ENCODE measurements around the gene TNXB. TPM values are rescaled to one million over a fixed set of nuclear protein-coding genes. Genes with fewer than 3 reads are reported as not detected.
"Not testable (repeated sequence)": the region's sequence is repeated elsewhere in the genome, so short reads cannot be mapped to it uniquely, and the experiment has no call there.

The TNXB gene
- total RNA-seq, 1 donor from 2014 or later = 130 TPM

DNA sequence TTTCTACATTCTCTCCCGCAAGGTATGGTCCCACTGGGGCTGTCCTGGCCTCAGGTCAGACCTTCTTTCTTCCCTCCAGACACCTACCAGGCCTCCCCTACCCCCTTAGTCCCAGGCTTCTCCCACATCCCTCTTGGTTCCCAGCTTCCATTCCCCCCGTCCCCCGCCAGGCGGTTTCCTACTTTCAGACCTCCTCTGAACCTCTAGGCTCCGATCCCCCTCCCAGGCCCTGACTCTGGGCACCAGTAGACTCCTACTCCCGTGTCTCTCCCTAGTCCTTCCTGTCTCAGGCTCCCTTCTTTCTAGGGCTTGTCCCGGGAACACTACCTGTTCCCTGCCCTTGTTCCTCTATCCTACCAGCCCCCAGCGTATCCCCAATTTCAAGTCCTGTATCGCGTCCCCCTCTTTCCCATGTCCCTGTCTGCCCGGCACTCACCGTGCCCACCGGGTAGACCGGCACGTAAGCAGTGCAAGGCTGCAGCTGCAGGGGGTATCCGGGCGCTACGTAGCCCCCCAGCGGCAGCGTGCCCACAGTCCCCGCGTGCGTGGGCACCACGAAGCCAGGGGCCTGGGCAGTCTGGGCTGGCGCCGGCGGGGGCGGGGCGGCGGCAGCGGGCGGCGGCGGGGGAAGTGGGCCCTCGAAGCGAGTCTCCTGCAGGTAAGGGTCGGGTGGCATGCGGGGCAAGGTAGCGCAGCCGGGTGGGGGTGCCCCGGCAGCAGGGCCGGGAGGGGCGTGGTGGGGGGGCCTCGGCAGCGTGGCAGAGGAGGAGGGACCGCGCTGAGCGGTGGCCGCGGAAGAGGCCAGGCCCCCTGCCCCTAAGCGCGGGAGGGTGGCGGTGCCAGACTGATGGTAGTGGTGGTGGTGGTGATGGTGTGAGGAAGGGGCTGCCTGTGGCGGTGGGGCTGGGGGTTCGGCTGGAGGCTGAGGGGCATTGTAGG, 41.1 kb upstream of the TNXB start:
- Histone ChIP-seq H3K9me3 (ENCODE audit: control insufficient read depth in 3 of 3, low read length in 3 of 3) (no peaks in the 10 kb centered on the region), H3K27me3 (ENCODE audit: control insufficient read depth in 3 of 3, insufficient read depth in 3 of 3, low read length in 3 of 3) (peaks cover 17 to 34% (median 25%) of the 10 kb centered on the region in 3 donors), H3K4me1 (ENCODE audit: control insufficient read depth in 3 of 3, insufficient read depth in 3 of 3, low read length in 3 of 3) (peaks cover 24 to 29% (median 24%) of the 10 kb centered on the region in 3 donors), H3K36me3 (ENCODE audit: control insufficient read depth in 3 of 3, insufficient read depth in 3 of 3, low read length in 3 of 3) (peaks cover 0 to under 1% (median 0%) of the 10 kb centered on the region in 3 donors), H3K4me3 (ENCODE audit: low read length in 3 of 3) (no peak overlapping the region), H3K9ac (ENCODE audit: low read depth in 1 of 3, low read length in 3 of 3) (no peak overlapping the region), H3K27ac (ENCODE audit: low read depth, low read length) (no peak overlapping the region)

DNA sequence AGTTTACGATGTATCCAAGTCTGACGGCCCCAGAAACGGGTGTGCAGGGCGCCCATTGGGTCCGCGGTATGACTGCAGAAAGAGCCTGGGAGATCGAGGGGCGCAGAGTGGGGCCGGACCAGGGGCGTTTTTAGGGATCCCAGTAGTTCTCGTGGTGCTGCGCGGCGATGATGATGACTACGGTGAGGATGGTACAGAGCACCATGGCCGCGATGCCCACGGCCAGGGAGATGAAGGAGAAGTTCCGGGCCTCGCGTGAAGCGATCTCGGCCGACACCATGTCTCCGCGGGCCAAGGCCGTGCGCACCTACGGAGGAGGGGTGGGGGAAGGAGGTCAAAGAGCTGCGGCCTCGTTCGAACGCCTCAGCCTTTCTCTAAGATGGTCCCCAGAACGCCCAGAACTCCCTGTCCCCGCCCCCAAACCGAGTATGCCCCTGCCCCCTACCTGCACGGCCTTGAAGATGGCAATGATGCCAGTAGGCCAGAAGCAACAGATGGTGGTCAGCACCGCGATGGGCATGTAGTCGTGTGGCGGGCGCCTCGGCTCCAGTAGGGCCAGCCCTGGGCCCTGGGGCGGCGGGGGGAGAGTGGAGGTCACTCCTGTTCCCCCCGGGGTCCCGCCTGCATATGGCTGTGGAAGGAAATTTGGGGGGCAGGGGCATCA, 40.1 kb upstream of the TNXB start:
- Histone ChIP-seq H3K9ac (ENCODE audit: low read depth in 1 of 3, low read length in 3 of 3) (no peak overlapping the region), H3K4me1 (ENCODE audit: control insufficient read depth in 3 of 3, insufficient read depth in 3 of 3, low read length in 3 of 3) (peaks cover 15 to 20% (median 15%) of the 10 kb centered on the region in 3 donors), H3K27me3 (ENCODE audit: control insufficient read depth in 3 of 3, insufficient read depth in 3 of 3, low read length in 3 of 3) (peaks cover 17 to 34% (median 25%) of the 10 kb centered on the region in 3 donors), H3K9me3 (ENCODE audit: control insufficient read depth in 3 of 3, low read length in 3 of 3) (no peaks in the 10 kb centered on the region), H3K27ac (ENCODE audit: low read depth, low read length) (no peak overlapping the region), H3K36me3 (ENCODE audit: control insufficient read depth in 3 of 3, insufficient read depth in 3 of 3, low read length in 3 of 3) (no peaks in the 10 kb centered on the region), H3K4me3 (ENCODE audit: low read length in 3 of 3) (peak overlapping the region in 2 of 3 donors; percentile 0 to 32)

DNA sequence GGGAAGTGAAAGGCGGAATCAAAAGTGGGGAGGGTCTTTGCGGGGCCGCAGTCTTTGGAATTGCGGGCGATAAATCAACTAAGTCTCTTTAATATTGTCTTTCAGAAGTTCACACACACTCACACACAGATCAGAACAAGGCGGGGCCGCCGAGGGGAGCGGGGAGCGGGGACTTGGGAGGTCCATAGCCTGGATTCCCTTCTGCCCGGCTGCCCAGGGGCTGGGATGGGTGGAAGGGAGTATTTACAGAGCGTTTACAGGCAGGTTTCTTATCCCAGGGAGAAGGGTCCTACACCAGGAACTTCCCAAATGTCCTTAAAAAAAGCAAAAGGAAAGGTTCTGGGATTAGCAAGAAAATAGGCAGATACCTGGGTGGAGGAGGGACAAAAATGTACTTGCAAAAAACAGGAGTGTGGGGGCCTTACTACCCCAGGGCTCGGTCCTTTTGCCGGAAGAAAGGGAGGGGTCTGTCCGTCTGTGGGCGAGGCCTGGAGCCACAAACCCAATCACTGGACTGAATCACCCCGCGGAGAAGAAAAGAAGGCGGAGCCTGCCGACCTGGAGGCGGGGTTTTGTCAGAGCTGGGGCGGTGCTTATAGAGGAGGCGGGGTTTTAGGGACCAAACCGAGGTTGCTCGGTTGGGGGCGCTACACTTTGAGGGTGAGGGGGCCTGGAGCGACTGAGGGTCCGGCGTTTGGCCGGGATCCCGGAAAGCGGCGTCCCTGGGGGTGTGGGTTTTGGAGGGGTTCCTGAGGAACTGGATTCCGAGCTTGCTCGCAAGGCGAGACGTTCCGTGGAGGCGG, 39.4 kb upstream of the TNXB start:
- Histone ChIP-seq H3K9me3 (ENCODE audit: control insufficient read depth in 3 of 3, low read length in 3 of 3) (no peaks in the 10 kb centered on the region), H3K27ac (ENCODE audit: low read depth, low read length) (no peak overlapping the region), H3K9ac (ENCODE audit: low read depth in 1 of 3, low read length in 3 of 3) (no peak overlapping the region), H3K4me3 (ENCODE audit: low read length in 3 of 3) (peak overlapping the region in 2 of 3 donors; percentile 14 to 32), H3K27me3 (ENCODE audit: control insufficient read depth in 3 of 3, insufficient read depth in 3 of 3, low read length in 3 of 3) (peaks cover 17 to 34% (median 25%) of the 10 kb centered on the region in 3 donors), H3K36me3 (ENCODE audit: control insufficient read depth in 3 of 3, insufficient read depth in 3 of 3, low read length in 3 of 3) (no peaks in the 10 kb centered on the region), H3K4me1 (ENCODE audit: control insufficient read depth in 3 of 3, insufficient read depth in 3 of 3, low read length in 3 of 3) (peaks cover 13 to 15% (median 13%) of the 10 kb centered on the region in 3 donors)

DNA sequence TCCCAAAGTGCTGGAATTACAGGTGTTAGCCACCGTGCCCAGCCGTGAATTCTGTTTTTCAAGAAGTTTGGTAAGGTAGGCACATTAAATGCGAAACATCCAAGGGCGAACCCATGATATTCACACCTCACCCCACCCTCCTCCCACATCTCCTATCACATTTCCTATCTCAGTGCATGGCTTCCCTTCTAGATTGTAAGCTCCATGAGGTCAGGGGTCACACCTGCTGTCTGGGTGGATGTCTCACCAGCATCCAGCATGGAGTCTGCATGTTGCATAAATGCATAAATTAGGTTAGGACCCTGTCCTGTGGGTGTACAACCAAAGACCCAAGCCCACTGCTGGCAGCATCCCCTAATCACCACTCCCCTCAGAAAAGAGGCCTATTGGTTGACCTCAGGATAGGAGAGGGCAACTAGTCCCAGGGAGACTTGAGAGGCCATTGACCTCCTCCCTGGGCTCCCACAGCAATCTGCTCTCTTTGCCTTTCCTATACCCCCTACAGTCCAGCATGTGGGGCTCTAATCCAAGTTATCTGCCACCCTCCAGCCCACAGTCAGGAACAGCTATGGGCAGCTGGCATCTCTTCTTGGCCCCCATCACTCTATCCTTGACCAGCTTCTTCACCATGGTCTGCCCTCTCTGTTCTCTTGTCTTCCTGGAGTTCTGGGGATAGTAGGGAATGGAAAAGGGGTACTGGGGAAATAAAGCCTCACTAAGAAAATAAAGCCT, 38.4 kb upstream of the TNXB start:
- Histone ChIP-seq H3K4me1 (ENCODE audit: control insufficient read depth in 3 of 3, insufficient read depth in 3 of 3, low read length in 3 of 3) (peaks cover 6 to 7% (median 7%) of the 10 kb centered on the region in 3 donors), H3K9me3 (ENCODE audit: control insufficient read depth in 3 of 3, low read length in 3 of 3) (no peaks in the 10 kb centered on the region), H3K4me3 (ENCODE audit: low read length in 3 of 3) (no peak overlapping the region), H3K36me3 (ENCODE audit: control insufficient read depth in 3 of 3, insufficient read depth in 3 of 3, low read length in 3 of 3) (no peaks in the 10 kb centered on the region), H3K27ac (ENCODE audit: low read depth, low read length) (no peak overlapping the region), H3K9ac (ENCODE audit: low read depth in 1 of 3, low read length in 3 of 3) (no peak overlapping the region), H3K27me3 (ENCODE audit: control insufficient read depth in 3 of 3, insufficient read depth in 3 of 3, low read length in 3 of 3) (peaks cover 17 to 34% (median 25%) of the 10 kb centered on the region in 3 donors)

DNA sequence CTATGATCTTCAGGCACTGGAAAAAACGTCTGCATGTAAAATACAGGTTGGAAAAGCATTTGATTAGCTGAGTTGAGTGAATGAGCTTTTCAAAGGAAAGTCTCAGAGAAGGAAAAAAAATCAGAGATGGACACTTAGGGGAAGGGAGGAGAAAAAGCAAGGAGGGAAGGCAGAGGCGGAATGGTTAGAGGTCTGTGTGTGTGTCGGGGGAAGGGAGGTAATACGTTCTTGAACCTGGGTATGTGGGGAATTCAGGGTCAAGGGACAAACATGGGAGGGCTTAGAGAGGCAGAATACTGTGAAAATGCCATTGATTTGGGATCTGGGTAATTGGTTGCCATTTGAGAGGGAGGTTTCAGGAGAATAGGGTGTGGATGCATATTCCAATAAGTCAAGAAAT, 37.5 kb upstream of the TNXB start:
- no peak overlapping the region for H3K4me3 ChIP-seq (ENCODE audit: low read length in 3 of 3)
- no peaks in the 10 kb centered on the region for H3K9me3 ChIP-seq (ENCODE audit: control insufficient read depth in 3 of 3, low read length in 3 of 3)
- H3K27ac ChIP-seq (ENCODE audit: low read depth, low read length) = no peak overlapping the region
- H3K27me3 ChIP-seq (ENCODE audit: control insufficient read depth in 3 of 3, insufficient read depth in 3 of 3, low read length in 3 of 3) = peaks cover 17 to 34% (median 25%) of the 10 kb centered on the region in 3 donors
- H3K4me1 ChIP-seq (ENCODE audit: control insufficient read depth in 3 of 3, insufficient read depth in 3 of 3, low read length in 3 of 3) = no peaks in the 10 kb centered on the region
- H3K36me3 ChIP-seq (ENCODE audit: control insufficient read depth in 3 of 3, insufficient read depth in 3 of 3, low read length in 3 of 3) = no peaks in the 10 kb centered on the region
- no peak overlapping the region for H3K9ac ChIP-seq (ENCODE audit: low read depth in 1 of 3, low read length in 3 of 3)

DNA sequence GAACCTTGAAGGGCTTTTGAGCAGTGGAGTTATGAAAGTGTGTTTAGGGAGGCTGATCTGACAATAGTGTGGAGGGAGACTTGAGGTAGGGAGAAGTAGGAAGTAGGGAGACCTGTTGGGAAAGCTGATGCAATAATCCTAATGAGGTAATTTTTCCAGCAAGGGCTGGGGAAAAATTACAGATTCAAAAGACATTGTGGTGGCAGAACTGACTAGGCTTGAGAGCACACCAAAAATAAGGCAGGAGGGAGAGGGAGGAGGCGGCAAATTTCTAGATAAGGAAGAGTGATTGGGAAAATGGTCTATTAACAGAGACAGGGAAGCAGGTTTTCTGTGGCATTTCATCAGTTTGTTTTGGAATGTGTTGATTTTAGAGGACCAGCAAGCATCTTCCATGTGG, 37.1 kb upstream of the TNXB start:
- Histone ChIP-seq H3K27ac (ENCODE audit: low read depth, low read length) (no peak overlapping the region), H3K4me1 (ENCODE audit: control insufficient read depth in 3 of 3, insufficient read depth in 3 of 3, low read length in 3 of 3) (no peaks in the 10 kb centered on the region), H3K4me3 (ENCODE audit: low read length in 3 of 3) (no peak overlapping the region), H3K9me3 (ENCODE audit: control insufficient read depth in 3 of 3, low read length in 3 of 3) (no peaks in the 10 kb centered on the region), H3K9ac (ENCODE audit: low read depth in 1 of 3, low read length in 3 of 3) (no peak overlapping the region), H3K36me3 (ENCODE audit: control insufficient read depth in 3 of 3, insufficient read depth in 3 of 3, low read length in 3 of 3) (no peaks in the 10 kb centered on the region), H3K27me3 (ENCODE audit: control insufficient read depth in 3 of 3, insufficient read depth in 3 of 3, low read length in 3 of 3) (peaks cover 14 to 33% (median 25%) of the 10 kb centered on the region in 3 donors)

DNA sequence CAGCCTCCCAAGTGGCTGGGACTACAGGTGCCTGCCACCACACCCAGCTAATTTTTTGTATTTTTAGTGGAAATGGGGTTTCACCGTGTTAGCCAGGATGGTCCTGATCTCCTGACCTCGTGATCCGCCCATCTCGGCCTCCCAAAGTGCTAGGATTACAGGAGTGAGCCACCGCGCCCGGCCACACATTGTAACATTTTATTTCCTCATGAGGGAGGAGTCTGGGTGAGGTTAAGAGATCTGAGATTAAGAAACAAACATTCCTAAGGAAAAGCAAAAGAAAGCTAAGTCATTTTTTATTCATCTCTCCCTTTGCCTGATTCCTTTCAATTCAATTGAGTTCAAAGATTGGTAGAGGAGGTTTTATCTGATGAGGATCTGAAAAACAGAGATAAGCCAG, 35.1 kb upstream of the TNXB start:
- H3K4me3 ChIP-seq (ENCODE audit: low read length in 3 of 3); H3K4me1 ChIP-seq (ENCODE audit: control insufficient read depth in 3 of 3, insufficient read depth in 3 of 3, low read length in 3 of 3); H3K9ac ChIP-seq (ENCODE audit: low read depth in 1 of 3, low read length in 3 of 3); H3K36me3 ChIP-seq (ENCODE audit: control insufficient read depth in 3 of 3, insufficient read depth in 3 of 3, low read length in 3 of 3); H3K9me3 ChIP-seq (ENCODE audit: control insufficient read depth in 3 of 3, low read length in 3 of 3); H3K27ac ChIP-seq (ENCODE audit: low read depth, low read length): not testable (repeated sequence)
- H3K27me3 ChIP-seq (ENCODE audit: control insufficient read depth in 3 of 3, insufficient read depth in 3 of 3, low read length in 3 of 3) = peaks cover 5 to 18% (median 17%) of the 10 kb centered on the region in 3 donors

DNA sequence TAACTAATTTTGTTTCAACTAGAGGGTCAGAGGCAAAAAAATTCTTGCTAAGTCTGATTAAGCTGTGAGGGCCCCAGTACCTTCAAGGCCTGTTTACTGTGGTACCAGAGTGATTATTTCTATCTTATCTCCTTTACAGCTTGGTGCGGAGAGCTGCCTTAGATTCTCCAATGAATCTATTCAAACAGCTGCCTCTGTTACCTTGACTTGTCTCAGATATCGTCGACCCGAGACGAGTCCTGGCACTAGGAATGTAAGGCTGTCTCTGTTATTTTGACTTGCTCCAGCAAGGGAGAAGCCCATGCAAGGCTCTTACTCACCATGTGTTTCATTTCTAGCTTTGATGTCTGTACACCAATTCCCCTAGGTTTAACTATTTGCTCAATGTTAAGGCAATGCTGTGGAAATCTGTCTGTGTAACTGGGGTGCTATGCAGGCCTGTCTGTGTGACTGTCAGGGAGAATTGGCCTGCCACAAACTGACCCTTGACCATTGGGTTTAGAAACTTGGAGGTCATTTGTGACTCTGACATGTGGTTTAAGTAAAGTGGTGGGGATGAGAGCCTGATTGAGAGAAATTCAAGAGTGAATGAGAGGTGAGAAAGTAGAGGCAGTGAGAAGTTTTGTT, 31.4 kb upstream of the TNXB start:
- Histone ChIP-seq H3K27me3 (ENCODE audit: control insufficient read depth in 3 of 3, insufficient read depth in 3 of 3, low read length in 3 of 3) (no peaks in the 10 kb centered on the region), H3K4me1 (ENCODE audit: control insufficient read depth in 3 of 3, insufficient read depth in 3 of 3, low read length in 3 of 3) (no peaks in the 10 kb centered on the region), H3K9me3 (ENCODE audit: control insufficient read depth in 3 of 3, low read length in 3 of 3) (no peaks in the 10 kb centered on the region), H3K9ac (ENCODE audit: low read depth in 1 of 3, low read length in 3 of 3) (no peak overlapping the region), H3K4me3 (ENCODE audit: low read length in 3 of 3) (no peak overlapping the region), H3K36me3 (ENCODE audit: control insufficient read depth in 3 of 3, insufficient read depth in 3 of 3, low read length in 3 of 3) (no peaks in the 10 kb centered on the region), H3K27ac (ENCODE audit: low read depth, low read length) (no peak overlapping the region)

DNA sequence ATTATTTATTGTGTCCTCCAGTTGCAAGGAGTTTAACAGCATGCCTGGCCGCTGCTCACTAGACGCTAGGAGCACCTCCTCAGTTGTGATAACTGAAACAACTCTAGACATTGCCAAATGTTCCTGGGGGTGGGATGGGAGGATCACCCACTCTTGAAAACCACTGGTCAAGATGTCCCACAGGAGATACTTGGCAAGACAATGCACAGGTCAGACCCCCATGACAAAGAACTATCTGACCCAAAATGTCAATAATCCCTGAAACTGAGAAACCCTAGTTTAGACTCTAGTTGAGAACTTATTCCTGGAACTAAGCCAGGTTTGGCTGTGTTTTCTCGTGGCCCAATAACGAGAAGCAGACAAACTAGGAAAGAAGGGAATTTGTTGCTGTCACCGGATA, 30.5 kb upstream of the TNXB start:
- no peaks in the 10 kb centered on the region for H3K27me3 ChIP-seq (ENCODE audit: control insufficient read depth in 3 of 3, insufficient read depth in 3 of 3, low read length in 3 of 3)
- no peaks in the 10 kb centered on the region for H3K4me1 ChIP-seq (ENCODE audit: control insufficient read depth in 3 of 3, insufficient read depth in 3 of 3, low read length in 3 of 3)
- no peak overlapping the region for H3K4me3 ChIP-seq (ENCODE audit: low read length in 3 of 3)
- H3K9ac ChIP-seq (ENCODE audit: low read depth in 1 of 3, low read length in 3 of 3) = no peak overlapping the region
- H3K9me3 ChIP-seq (ENCODE audit: control insufficient read depth in 3 of 3, low read length in 3 of 3) = no peaks in the 10 kb centered on the region
- H3K36me3 ChIP-seq (ENCODE audit: control insufficient read depth in 3 of 3, insufficient read depth in 3 of 3, low read length in 3 of 3) = no peaks in the 10 kb centered on the region
- no peak overlapping the region for H3K27ac ChIP-seq (ENCODE audit: low read depth, low read length)

Data from skeletal muscle tissue (tissue), 4 donors.